HS-27A (cell line): ENCODE measurements around the gene GAB2.
"Not testable (repeated sequence)": the region's sequence is repeated elsewhere in the genome, so short reads cannot be mapped to it uniquely, and the experiment has no call there.

Experiments
- DNase-seq: peaks from one replicate; pipeline ENCODE4 v3.0.0-alpha.2; 2012; ENCODE audit warnings: low read depth, missing footprints

Gene GAB2

DNA sequence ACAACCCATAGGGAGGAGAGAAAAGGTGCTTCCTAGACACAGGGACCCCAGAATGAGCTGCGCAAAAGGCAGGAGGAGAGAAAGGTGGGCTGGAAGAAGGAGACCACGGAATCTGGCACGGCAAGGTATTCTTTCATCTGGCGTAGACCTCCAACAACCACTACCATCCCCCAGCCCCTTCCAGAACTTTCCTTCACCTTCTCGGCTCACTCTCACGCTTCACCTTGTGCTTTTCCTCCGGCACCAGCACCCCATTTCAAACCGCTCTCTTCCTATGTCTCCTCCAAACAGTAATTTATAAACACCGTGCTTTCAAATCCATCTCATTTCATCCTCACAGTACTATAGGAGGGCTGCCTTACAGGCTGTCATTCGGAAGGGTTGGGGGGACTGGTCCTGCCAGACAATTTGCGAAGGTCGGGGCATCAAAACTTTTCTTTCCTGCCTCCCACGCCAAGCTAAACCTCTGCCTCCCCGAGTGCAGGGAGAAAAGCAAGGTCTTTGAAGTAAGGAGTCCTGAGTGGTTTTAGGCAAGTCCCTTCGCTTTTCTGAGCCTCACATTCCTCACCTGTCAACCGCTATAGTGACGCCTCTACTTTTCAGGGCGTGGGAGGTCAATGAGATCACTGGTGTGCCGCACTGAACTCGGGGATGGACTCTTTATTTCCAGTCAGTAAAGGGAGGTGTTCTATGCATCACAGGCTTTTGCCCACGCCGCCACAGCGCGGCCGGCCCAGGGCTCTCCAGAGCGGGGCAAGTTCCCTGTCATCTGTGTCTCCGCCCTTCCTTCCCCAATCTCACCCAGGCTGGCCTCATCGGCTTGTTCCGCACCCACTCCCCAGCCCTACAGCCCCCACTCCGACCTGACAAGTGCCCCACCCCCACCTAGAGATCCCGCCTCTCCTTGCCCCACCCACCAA, 230.0 kb downstream of the GAB2 start:
- no peak for DNase-seq

DNA sequence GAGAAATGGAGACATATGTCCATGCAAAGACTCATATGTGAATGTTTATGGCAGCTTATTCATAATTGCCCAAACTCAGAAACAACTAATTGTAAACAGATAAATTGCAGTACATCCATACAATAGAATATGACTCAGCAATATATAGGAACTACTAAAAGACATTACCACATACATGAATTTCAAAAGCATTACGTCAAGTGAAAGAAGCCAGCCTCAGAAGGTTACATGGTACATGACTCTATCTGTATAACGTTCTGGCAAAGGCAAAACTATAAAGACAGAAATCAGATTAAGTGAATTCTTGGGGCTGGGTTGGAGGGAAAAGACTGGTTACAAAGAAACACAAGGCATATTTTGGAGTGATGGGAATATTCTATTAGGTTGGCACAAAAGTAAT, 236.4 kb downstream of the GAB2 start:
- no peak for DNase-seq

DNA sequence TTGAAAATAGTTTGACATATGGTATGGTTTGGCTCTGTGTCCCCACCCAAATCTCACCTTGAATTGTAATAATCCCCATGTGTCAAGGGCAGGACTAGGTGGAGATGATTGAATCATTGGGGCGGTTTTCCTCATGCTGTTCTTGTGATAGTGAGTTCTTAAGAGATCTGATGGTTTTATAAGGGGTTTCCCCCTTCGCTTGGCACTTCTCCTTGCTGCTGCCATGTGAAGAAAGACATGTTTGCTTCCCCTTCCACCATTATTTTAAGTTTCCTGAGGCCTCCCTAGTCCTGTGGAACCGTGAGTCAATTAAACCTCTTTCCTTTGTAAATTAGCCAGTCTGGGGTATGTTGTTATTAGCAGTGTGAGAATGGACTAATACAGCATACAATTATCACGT, 236.9 kb downstream of the GAB2 start:
- DNase-seq, result no peak

DNA sequence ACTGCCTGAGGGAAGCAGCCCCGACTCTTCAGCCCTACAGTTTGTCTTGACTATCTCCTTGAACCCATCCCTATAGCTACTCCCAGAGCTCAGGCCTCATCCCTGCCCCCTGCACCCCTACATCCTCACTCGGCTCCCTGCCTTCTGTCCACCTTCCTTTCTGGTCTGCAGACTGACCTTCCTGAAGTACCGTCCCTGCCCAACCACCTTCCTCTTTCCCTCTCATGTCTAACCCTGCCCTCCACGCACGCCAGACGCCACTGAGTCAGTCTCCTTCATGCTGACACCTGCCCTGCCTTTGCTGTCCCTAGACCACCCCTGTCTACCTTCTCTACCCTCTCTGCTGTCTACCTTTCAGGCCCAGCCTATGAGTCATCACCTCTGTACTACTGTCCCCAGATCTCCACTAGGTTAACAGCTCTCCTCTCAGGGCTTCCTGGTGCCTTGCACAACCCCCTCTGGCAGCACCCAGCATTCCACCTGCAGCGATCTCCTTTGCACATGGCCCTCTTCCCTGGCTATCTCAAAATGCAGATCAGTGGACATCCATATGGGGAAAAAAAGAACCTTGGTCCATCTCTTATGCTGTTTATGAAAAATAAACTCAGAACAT, 238.1 kb downstream of the GAB2 start:
- DNase-seq, result no peak

DNA sequence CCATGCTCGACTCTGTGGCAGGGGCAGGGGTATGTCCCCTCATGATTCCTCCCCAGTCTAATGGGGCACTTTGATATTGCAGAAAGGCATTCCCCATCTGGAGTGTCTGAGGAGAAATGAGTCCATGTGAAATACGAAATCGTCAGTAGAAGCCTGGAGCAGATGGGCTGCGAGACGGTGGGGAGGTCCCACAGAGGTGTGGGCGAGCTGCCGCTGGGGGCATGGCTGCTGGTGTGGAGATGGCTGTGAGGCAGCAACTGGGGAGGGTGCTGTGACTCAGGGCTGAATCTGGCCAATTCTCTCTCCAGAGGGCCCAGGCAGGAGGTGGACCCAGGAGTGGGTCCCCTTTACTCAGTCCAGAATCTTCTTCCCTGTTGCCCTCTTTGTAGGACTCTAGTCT, 240.4 kb downstream of the GAB2 start:
- DNase-seq, result no peak

DNA sequence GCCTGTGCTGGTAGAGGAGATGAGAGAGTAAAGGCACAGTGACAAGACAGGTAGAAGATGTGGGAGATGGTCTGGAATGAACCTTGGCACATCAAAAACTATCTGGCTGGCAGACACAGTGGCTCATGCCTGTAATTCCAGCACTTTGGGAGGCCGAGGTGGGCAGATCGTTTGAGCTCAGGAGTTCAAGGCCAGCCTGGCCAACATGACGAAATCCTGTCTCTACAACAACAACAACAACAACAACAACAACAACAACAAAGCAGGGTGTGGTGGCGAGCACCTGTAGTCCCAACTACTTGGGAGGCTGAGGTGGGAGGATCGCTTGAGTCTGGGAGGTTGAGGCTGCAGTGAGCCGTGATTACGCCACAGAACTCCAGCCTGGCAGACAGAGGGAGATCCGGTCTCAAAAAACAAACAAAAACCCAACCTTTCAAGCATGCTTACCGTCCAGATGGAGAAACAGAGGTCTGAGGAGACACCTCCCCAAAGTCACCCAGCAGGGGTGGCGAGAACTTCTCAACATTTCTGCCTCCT, 240.9 kb downstream of the GAB2 start:
- no peak for DNase-seq

DNA sequence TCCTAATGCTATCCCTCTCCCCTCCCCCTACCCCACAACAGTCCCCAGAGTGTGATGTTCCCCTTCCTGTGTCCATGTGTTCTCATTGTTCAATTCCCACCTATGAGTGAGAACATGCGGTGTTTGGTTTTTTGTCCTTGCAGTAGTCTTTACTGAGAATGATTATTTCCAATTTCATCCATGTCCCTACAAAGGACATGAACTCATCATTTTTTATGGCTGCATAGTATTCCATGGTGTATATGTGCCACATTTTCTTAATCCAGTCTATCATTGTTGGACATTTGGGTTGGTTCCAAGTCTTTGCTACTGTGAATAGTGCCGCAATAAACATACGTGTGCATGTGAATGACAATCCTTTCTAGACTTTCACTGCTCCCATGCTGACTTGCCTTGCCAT, 241.8 kb downstream of the GAB2 start:
- DNase-seq, result not testable (repeated sequence)

DNA sequence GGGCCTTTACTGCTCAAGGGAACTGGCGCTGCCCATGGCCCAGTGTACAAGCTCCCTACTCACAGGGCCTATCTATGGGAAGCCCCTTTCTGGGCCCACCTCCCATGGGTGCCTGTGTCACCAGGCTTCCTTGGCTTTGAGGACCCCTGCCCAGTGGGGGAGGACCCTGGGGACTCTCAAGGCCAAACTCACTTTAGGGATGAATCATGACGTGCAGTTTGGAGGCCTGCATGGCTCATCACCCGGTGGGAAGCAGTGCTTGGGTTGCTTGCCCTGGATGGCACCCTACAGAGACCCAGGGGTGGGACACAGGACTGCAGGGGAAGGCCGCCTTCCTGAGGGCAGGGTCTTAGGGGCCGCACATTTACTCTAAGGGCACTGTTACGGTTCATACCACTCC, 245.7 kb downstream of the GAB2 start:
- DNase-seq, result no peak

DNA sequence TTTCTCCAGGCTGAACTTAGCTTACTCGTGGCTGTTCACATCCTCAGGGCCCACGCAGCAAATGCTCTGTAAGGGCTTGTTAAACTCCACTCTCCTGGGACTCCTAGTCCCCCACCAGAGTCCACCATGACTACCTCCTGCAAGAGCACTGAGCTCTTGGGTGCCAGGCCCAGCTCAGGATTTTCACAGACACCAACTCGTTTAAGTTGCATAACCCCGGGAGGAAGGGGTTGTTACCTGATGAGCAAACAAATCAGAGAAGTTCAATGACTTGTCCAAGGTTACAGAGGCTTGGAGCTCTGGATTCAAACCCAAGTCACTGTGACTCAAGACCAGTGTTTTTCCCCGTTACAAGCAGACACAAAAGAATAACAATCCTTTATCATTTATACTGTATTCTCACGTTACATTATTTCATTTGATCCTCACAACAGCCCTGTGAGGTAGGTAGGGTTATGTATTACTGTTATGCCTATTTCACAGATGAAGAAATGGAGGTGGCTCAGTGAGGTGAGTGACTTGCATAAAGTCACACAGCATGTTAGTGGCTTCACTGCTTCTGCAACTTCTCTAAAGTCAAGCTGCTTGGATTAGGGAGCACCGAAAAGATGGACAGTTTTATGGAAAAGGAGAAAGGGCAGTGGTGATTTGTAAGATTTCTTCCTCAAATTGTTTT, 246.6 kb downstream of the GAB2 start:
- DNase-seq, result no peak

DNA sequence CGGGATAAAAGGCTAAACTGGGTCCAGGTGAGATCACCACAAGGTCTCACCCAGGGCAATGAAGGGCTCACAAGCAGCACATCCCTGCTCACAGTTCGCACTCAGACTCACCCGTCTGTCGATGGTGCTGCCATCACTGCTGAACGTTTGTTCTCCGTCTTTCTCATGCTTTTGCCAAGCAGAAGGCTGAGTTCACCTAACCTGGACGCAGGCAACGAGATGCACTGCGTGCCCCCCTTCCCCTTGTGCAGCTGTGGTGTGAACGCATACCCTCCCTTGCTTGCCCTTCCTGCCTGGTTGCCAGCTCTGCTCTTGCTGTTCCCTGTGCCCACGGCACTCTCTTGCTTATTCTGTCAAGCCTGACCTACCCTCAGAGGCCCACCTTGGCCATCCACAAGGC, 247.2 kb downstream of the GAB2 start:
- no peak for DNase-seq

DNA sequence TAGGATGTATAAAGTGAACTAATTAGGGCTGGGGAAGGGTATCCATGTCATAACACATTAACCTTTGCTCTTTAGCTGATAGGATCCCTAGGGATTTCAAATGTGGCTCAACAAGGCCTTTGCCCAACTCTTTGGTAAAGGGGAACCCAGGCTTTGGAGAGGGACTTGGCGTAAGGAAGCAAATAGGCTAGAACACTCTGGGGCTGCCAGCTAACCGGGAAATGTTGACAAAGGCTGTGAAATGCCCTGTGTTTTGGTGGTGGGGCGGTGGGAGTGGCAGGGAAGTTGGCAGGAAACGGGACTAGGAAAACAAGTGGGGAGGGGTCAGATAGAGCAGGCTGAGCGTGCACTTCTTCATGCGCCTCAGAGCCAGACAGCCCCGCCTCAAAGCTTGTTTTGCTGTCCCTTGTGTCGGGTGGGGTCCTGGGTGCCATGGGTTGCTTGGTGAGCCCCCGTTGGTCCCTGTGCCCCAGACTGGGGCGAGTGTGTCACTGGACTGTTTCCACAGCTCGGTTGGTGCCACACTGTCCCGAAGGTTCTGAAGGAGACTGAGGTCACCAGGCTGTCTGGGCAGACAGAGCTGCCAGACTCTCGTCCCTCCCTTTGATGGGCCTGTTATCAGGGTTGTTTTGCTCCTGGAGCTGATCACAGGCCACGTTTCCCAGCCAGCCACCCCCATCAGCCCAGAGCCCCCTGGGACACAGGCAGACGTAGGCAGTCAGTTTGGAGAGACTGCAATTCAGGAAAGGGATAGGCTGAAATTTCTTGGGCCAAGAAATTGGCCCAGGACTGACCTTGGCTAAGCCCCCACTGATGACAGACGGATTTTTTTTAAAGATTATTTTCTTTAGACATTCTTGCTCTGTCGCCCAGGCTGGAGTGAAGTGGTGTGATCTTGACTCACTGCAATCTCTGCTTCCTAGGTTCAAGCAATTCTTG, 248.8 kb downstream of the GAB2 start:
- DNase-seq, result no peak

DNA sequence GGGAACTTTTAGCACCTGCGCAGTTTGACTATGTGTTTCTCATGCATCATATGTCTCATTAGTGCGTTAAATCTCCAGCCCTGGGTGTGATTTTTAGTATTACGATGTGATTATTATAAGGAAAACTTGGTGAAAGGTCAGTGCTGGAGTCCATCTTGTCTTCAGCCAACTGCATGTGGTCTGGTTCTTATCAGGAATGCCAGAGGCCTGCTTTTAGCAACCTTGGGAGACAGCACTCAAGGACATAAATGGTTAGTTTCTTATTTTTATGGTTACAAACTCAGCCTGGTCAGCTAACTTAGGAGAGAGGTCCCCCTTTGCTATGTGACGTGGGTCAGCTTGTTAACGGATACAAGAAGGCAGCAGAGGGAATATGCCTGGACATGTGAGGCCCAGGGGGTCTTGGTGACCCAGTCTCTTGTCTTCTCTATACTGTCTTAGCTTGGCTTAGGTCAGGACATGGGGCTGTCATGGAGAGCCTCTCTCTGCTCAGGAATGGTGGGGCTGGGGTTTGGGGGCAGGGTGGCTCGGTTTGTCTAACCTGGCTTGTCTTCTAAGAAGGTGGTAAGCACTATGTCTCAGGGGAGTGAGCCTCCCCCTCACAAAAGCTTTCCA, 250.7 kb downstream of the GAB2 start:
- DNase-seq, result no peak
